A549 (cell line): Measurements from ENCODE around the gene WSCD2. TPM values are rescaled to one million over a fixed set of nuclear protein-coding genes. Genes with fewer than 3 reads are reported as not detected.

ENCODE experiments used
- ATAC-seq, 2 experiments: fragments of 200-7000 bp in 1 of 2; fragments of >200 bp in 1 of 2; cut with Nextera tagmentation in 1 of 2; cut with Tn5 transposase in 1 of 2; 3 replicates each; pipeline versions ENCODE4 v1.8.0 to v1.9.1; 2018 to 2020; ENCODE audit warnings: mild to moderate bottlenecking in 1 of 2, moderate library complexity in 1 of 2
- CTCF ChIA-PET: fragments of 300-600 bp; sonication (Branson Sonifier 250); formaldehyde crosslinking; extraction: SDS; loops from one replicate; lab custom pipeline; 2021; ENCODE audit warnings: antibody characterized with exemption, inconsistent platforms; lab: Yijun Ruan, JAX
- POLR2A ChIA-PET: fragments of 350-600 bp; formaldehyde crosslinking; extraction: SDS; loops from one replicate; lab custom pipeline; 2021; ENCODE audit warnings: antibody characterized with exemption, inconsistent platforms; lab: Yijun Ruan, JAX
- DNase-seq, 2 experiments: peaks; one replicate each; pipeline versions ENCODE4 v3.0.0 to v3.0.0-alpha.2; 2011 to 2016; ENCODE audit warnings: low read depth in 1 of 2, low spot score in 1 of 2
- FAIRE-seq: peaks from 2 replicates; lab custom pipeline; 2011; peaks lifted over from hg19 to GRCh38; lab: Jason Lieb, UNC
- H3K27ac ChIP-seq, 2 experiments: fragments of >200 bp; sonication (Bioruptor Twin); formaldehyde crosslinking; 3 replicates each; pipeline ENCODE4 v1.5.1; 2016 to 2017
- H3K4me1 ChIP-seq: fragments of >200 bp; sonication (Bioruptor Twin); formaldehyde crosslinking; 3 replicates; pipeline ENCODE4 v1.6.1; 2016
- H3K4me2 ChIP-seq: fragments of >200 bp; sonication (Bioruptor Twin); formaldehyde crosslinking; 3 replicates; pipeline ENCODE4 v1.6.1; 2016
- H3K4me3 ChIP-seq: fragments of >200 bp; sonication (Bioruptor Twin); formaldehyde crosslinking; 3 replicates; pipeline ENCODE4 v1.5.1; 2016
- H3K9me3 ChIP-seq: fragments of >200 bp; sonication (Bioruptor Twin); formaldehyde crosslinking; 3 replicates; pipeline ENCODE4 v1.6.1; 2016
- CBX8 ChIP-seq: fragments of 200-600 bp; sonication (generic); IDR thresholded peaks from 2 replicates; pipeline ENCODE4 v1.6.1; 2016
- CEBPB ChIP-seq, 2 experiments: fragments of >200 bp in 1 of 2; sonication (Bioruptor Twin) in 1 of 2; formaldehyde crosslinking in 1 of 2; IDR thresholded peaks; 2 replicates each; pipeline ENCODE4 v1.6.1; 2012 to 2016
- CHD2 ChIP-seq: fragments of 150-350 bp; IDR thresholded peaks from 2 replicates; pipeline ENCODE4 v1.6.1; 2014; ENCODE audit warnings: low read length; ENCODE audit not compliant: partially characterized antibody
- CHD4 ChIP-seq: fragments of 200-600 bp; sonication (generic); IDR thresholded peaks from 2 replicates; pipeline ENCODE4 v1.6.1; 2016; ENCODE audit warnings: antibody characterized with exemption, mild to moderate bottlenecking, borderline replicate concordance
- CTCF ChIP-seq: fragments of >200 bp; sonication (Bioruptor Twin); formaldehyde crosslinking; IDR thresholded peaks from 3 replicates; pipeline ENCODE4 v1.5.1; 2016
- E2F6 ChIP-seq: IDR thresholded peaks from 2 replicates; pipeline ENCODE4 v1.6.1; 2012; ENCODE audit warnings: low read depth, borderline replicate concordance
- EP300 ChIP-seq, 2 experiments: fragments of >200 bp; sonication (Bioruptor Twin); formaldehyde crosslinking; IDR thresholded peaks; 2 replicates in 1 of 2; 3 replicates in 1 of 2; pipeline ENCODE4 v1.6.1; 2016 to 2017
- FOSB ChIP-seq: fragments of 250-450 bp; sonication (Bioruptor Pico); IDR thresholded peaks from 2 replicates; pipeline ENCODE4 v1.5.0; 2020; ENCODE audit warnings: mild to moderate bottlenecking, moderate library complexity
- FOXS1 ChIP-seq: fragments of 250-450 bp; sonication (Bioruptor Pico); IDR thresholded peaks from 2 replicates; pipeline ENCODE4 v1.5.0; 2020; ENCODE audit warnings: mild to moderate bottlenecking, moderate library complexity
- HOXB13 ChIP-seq: fragments of 250-450 bp; sonication (Bioruptor Pico); IDR thresholded peaks from 2 replicates; pipeline ENCODE4 v1.5.0; 2020; ENCODE audit warnings: low read depth, mild to moderate bottlenecking, moderate library complexity
- JUNB ChIP-seq: fragments of >200 bp; sonication (Bioruptor Twin); formaldehyde crosslinking; IDR thresholded peaks from 2 replicates; pipeline ENCODE4 v1.6.1; 2016
- MAX ChIP-seq: IDR thresholded peaks from 2 replicates; pipeline ENCODE4 v1.6.1; 2012
- MAZ ChIP-seq: fragments of 150-350 bp; IDR thresholded peaks from 2 replicates; pipeline ENCODE4 v1.6.1; 2014; ENCODE audit warnings: antibody characterized with exemption, low read depth, low read length, borderline replicate concordance
- MYC ChIP-seq: IDR thresholded peaks from 2 replicates; pipeline ENCODE4 v1.6.1; 2012; ENCODE audit warnings: mild to moderate bottlenecking, inconsistent platforms, low read length, improper control_type of control experiment, borderline replicate concordance
- NFE2L2 ChIP-seq: fragments of 150-350 bp; conservative IDR thresholded peaks from 2 replicates; pipeline ENCODE4 v1.6.1; 2014; ENCODE audit warnings: low read length
- POLR2AphosphoS2 ChIP-seq: conservative IDR thresholded peaks from 2 replicates; pipeline ENCODE4 v1.6.1; 2012; ENCODE audit warnings: low read length, improper control_type of control experiment, inconsistent platforms
- RCOR1 ChIP-seq: fragments of 150-350 bp; IDR thresholded peaks from 2 replicates; pipeline ENCODE4 v1.6.1; 2014; ENCODE audit warnings: antibody characterized with exemption, low read length, low read depth
- TFCP2L1 ChIP-seq: fragments of 250-450 bp; sonication (Bioruptor Pico); IDR thresholded peaks from 2 replicates; pipeline ENCODE4 v1.5.0; 2021; ENCODE audit warnings: mild to moderate bottlenecking
- TP53 ChIP-seq: fragments of 250-450 bp; sonication (Bioruptor Pico); IDR thresholded peaks from 2 replicates; pipeline ENCODE4 v1.5.0; 2021; ENCODE audit warnings: mild to moderate bottlenecking, moderate library complexity
- WGBS: methylation state at CpG from one replicate; pipeline ENCODE4 v1.1.6; 2017; ENCODE audit errors: missing lambda C conversion rate; 5-methylcytosine and 5-hydroxymethylcytosine counted together
- polyA plus RNA-seq, 4 experiments: library from polyadenylated mRNA; depleted of rRNA in 3 of 4; stranded (reverse); fragments of >200 nt; fragmentation: RNase III in 1 of 4; extraction: RNeasy Plus Mini Kit Qiagen cat#74134 plus additional on column Dnase treatment in 1 of 4; gene quantifications; 2 replicates in 3 of 4; 3 replicates in 1 of 4; pipeline ENCODE4 v1.2.3, GENCODE V29; 2011 to 2017
- TF ChIP-seq, protein P1 (sequence below): fragments of 200-600 bp; sonication (generic); IDR thresholded peaks from 2 replicates; pipeline ENCODE4 v1.6.1; 2016; ENCODE audit warnings: antibody characterized with exemption, mild to moderate bottlenecking, moderate library complexity

Gene WSCD2
- polyA plus RNA-seq, 2 of the 4 experiments (the other 2 are of a cell fraction) = not detected

DNA sequence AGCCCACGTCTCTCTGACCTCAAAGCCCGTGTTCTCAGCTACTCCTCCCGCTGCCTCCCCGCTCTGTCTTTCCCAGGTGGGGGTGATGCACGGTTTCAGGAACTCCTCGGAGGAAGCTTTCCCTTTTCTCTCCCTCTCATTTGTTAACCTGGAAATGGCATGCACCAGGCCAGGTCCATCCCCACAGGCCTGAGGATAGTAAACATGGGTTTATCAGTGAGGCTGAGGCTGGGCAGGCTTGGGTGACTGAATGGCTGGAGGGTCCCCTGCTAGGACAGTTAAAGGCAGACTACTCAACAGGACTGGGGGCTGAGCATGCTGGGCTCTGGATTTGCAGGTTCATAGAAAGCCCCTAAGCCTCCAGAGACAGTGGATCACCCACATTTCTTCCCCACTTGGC is 7.6 kb downstream of the WSCD2 start:
- H3K4me3 ChIP-seq = no peak overlapping the region
- 0% methylated on average over 6 of the region's 6 CpGs for WGBS
- H3K4me2 ChIP-seq = no peak overlapping the region
- FAIRE-seq = no peak
- TF ChIP-seq FOSB (CRISPR knock-in tag) = no peak
- TF ChIP-seq FOXS1 = no peak
- no peak overlapping the region for H3K27ac ChIP-seq
- ChIA-PET CTCF (no interaction called here), POLR2A (no interaction called here)
- no peak for DNase-seq
- H3K4me1 ChIP-seq = no peaks in the 10 kb centered on the region
- no peak for ATAC-seq
- H3K9me3 ChIP-seq = no peaks in the 10 kb centered on the region

DNA sequence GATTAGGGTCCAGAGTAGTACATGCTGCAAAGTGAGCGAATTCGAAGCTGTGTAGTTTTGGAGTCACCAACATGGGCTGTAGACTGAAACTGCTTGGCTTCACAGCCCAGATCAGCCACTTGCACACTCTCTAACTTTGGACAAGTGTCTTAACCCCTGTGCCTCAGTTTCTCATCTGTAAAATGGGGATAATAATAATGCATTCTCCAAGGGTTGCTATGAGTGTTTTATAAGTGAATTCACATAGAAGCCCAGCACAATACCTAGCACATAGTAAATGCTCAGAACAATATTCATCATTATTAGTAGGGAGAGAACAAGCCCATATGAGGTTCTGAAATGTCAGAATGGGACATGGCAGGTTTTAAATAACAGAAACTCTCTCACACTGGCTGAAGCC is 10.4 kb downstream of the WSCD2 start:
- WGBS = 5% methylated on average over 2 of the region's 2 CpGs
- Histone ChIP-seq H3K4me2 (no peak overlapping the region), H3K27ac (no peak overlapping the region), H3K9me3 (no peaks in the 10 kb centered on the region), H3K4me3 (no peak overlapping the region), H3K4me1 (no peaks in the 10 kb centered on the region)
- CTCF ChIA-PET = interaction anchor here (0.5 kb wide), 1 partner anchor 889 kb away, joined by 3 read pairs; no protein-coding TSS in a partner anchor
- ATAC-seq (no peak), FAIRE-seq (no peak), DNase-seq (no peak)
- POLR2A ChIA-PET = no interaction called here
- TF ChIP-seq TP53 (CRISPR knock-in tag) = no peak
- no peak for TF ChIP-seq CTCF
- no peak for TF ChIP-seq NFE2L2
- TF ChIP-seq, protein P1, sequence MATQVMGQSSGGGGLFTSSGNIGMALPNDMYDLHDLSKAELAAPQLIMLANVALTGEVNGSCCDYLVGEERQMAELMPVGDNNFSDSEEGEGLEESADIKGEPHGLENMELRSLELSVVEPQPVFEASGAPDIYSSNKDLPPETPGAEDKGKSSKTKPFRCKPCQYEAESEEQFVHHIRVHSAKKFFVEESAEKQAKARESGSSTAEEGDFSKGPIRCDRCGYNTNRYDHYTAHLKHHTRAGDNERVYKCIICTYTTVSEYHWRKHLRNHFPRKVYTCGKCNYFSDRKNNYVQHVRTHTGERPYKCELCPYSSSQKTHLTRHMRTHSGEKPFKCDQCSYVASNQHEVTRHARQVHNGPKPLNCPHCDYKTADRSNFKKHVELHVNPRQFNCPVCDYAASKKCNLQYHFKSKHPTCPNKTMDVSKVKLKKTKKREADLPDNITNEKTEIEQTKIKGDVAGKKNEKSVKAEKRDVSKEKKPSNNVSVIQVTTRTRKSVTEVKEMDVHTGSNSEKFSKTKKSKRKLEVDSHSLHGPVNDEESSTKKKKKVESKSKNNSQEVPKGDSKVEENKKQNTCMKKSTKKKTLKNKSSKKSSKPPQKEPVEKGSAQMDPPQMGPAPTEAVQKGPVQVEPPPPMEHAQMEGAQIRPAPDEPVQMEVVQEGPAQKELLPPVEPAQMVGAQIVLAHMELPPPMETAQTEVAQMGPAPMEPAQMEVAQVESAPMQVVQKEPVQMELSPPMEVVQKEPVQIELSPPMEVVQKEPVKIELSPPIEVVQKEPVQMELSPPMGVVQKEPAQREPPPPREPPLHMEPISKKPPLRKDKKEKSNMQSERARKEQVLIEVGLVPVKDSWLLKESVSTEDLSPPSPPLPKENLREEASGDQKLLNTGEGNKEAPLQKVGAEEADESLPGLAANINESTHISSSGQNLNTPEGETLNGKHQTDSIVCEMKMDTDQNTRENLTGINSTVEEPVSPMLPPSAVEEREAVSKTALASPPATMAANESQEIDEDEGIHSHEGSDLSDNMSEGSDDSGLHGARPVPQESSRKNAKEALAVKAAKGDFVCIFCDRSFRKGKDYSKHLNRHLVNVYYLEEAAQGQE = no peak
- TF ChIP-seq CHD2 = no peak
- no peak for TF ChIP-seq CHD4
- TF ChIP-seq E2F6 = no peak
- TF ChIP-seq CEBPB (IDR thresholded peaks at IDR 0.05) = no peak
- no peak for TF ChIP-seq EP300 (IDR thresholded peaks at IDR 0.05)
- no peak for TF ChIP-seq POLR2AphosphoS2
- no peak for TF ChIP-seq CBX8
- no peak for TF ChIP-seq TFCP2L1 (CRISPR knock-in tag)
- no peak for TF ChIP-seq HOXB13 (CRISPR knock-in tag)
- TF ChIP-seq FOXS1 = no peak
- no peak for TF ChIP-seq RCOR1
- no peak for TF ChIP-seq MAZ
- TF ChIP-seq MAX = no peak
- no peak for TF ChIP-seq MYC
- TF ChIP-seq JUNB = no peak
- TF ChIP-seq, all 56 proteins: peak for 0
